HG02610 (cell line): Measurements from ENCODE around the gene TET1.
"Not testable (repeated sequence)": the region's sequence is repeated elsewhere in the genome, so short reads cannot be mapped to it uniquely, and the experiment has no call there.

Experiments
- ATAC-seq: cut with Tn5 transposase; IDR thresholded peaks from one replicate; pipeline ENCODE4 v1.9.1; 2021; ENCODE audit warnings: mild to moderate bottlenecking, moderate library complexity; ENCODE audit not compliant: unreplicated experiment

The TET1 gene

DNA sequence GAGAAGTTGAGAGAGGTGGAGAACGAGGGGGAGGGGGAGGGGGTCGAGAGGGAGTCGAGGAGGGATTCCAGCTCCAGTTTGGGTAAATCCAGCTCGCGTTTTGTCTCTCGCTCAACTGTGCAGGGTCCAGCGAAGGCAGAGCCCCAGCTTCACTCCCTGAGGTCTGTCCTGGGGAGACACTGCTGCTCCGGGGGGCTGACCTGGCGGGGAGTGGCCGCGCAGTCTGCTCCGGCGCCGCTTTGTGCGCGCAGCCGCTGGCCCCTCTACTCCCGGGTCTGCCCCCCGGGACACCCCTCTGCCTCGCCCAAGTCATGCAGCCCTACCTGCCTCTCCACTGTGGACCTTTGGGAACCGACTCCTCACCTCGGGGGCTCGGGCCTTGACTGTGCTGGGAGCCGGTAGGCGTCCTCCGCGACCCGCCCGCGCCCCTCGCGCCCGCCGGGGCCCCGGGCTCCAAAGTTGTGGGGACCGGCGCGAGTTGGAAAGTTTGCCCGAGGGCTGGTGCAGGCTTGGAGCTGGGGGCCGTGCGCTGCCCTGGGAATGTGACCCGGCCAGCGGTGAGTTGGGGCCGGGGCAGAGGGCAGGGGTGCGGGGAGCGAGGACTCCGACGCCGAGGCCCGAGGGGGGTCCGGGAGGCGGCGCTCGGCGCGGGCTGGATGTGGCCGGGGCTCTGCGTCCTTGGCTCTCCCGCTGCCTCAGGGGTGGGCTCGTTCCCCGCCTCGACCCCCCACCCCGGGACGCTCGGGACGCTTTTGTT lies at the start of gene TET1:
Gene TET1, plus strand, starts transcription at position 152 of the 757 bp plus-strand sequence. CDS start 12,002 bp downstream, outside the sequence.
- no peak for ATAC-seq

DNA sequence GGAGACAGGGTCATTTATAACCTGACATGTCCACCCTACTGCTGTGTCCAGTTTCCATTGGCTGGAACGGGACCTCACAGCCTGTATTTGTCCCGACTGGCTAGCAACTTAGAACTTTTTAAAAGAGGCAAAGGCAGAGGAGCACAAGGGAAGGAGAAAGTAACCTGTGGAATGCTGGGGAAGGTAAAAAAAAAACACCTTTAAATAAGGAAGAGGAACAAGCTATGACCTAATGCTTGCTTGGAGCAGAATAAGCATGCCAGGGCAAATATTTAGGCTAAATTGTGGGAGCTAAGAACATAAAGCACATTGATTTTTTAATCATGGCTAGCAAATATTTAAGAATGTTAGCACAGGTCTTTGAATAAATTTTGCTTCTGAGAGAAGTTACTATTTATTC lies 43.9 kb upstream of the TET1 start:
- ATAC-seq: not testable (repeated sequence)

DNA sequence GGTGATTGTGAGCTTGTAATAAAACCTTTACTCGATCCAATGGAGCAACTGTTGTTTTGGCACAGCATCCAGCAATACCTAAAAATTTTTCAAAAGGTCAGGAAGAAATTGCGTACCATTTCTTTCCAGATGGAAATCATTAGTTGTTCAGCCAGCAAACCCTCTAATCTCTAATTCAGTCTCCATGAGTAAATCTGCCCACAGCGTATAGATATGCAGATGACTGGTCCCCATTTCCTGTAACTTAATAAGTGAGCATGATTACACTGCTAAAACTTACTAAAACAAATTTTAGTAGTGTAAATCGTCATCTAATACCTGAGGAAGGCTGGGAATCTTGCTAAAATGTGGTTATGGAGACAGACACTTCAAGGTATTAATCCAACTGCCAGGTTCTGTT lies 43.4 kb upstream of the TET1 start:
- ATAC-seq: no peak

DNA sequence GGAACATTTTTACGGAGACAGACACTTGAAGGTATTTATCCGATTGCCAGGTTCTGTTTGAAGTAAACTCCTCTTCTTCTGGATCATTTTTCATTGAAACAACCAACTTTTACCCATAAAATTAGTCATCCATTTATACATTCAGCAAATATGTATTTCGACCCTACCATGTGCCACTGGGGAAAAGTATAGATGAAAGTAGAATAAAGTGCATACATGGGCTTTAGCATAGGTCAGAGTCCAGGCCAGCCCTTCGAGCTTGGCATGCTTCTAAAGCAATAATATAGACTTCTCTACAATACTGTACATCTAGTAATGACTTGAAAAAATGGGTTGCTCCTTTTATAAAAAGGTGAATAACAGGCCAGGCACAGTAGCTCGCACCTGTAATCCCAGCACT lies 42.9 kb upstream of the TET1 start:
- ATAC-seq: no peak

DNA sequence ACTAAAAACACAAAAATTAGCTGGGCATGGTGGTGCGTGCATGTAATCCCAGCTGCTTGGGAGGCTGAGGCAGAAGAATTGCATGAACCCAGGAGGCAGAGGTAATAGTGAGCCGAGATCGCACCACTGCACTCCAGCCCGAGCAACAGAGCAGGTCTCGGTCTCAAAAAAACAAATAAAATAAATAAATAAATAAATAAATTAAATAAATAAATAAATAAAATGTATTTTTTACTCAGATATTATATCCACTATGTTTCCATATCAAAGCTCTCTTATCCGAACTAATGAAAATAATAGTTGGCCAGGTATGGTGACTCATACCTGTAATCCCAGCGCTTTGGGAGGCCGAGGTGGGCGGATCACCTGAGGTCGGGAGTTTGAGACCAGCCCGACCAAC lies 41.5 kb upstream of the TET1 start:
- not testable (repeated sequence) for ATAC-seq

DNA sequence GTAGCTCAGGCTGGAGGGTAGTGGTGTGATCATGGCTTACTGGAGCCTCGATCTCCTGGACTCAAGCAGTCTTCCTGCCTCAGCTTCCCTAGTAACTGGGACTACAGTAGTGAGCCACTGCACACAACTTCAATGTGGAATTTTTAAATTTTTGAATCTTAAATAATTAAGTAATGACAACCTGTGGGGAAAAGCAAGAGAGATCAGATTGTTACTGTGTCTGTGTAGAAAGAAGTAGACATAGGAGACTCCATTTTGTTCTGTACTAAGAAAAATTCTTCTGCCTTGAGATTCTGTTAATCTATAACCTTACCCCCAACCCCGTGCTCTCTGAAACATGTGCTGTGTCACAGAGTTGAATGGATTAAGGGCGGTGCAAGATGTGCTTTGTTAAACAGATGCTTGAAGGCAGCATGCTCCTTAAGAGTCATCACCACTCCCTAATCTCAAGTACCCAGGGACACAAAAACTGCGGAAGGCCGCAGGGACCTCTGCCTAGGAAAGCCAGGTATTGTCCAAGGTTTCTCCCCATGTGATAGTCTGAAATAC lies 34.6 kb upstream of the TET1 start:
- not testable (repeated sequence) for ATAC-seq

DNA sequence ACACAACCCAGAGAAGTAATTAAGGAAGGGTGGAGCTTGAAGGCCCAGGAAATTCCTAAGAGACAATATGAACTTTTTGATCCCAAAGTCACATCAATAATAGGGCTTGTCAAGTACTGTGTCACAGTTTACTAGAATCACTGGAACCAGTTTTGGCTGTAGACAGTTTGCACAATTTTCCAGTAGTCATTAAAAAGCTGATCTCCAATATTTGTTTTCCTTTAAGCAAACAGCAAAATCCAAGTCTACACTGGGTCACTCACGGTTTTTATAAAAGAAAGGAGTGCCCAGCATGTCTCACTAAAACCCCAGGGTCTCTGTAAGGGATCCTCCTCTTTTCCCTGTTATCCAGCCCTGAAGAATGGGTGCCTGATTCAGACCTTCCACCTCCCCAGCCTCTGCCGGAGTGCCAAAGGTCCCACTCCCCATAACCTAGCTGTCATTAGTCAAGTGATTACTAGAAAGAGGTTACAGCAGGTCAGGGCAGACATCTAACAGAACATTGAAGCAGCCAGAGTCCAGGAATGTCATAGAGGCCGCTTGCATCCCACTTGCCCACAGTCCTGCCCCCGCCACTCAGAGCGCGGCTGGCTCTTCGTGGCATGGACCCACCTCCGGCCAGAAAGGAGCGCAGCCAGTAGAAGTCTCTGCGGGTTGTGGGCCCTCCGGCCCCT lies 33.4 kb upstream of the TET1 start:
- peak; percentile 52 for ATAC-seq

DNA sequence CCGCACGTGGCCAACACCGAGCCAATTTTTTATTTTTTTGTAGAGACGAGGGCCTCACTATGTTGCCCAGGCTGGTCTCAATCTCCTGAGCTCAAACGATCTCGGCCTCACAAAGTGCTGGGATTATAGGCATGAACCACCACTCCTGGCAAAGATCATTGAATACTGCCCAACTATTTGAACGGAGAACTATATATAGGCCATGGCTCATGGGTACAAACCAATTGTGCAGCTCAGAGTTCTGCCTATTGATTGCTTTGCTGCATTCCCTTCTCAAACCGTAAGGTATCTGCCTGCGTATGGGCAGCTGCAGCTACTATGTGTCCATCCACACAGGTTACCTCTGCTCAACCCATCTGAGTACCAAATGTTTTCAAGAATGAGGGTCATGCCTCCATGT lies 23.2 kb upstream of the TET1 start:
- ATAC-seq: no peak

DNA sequence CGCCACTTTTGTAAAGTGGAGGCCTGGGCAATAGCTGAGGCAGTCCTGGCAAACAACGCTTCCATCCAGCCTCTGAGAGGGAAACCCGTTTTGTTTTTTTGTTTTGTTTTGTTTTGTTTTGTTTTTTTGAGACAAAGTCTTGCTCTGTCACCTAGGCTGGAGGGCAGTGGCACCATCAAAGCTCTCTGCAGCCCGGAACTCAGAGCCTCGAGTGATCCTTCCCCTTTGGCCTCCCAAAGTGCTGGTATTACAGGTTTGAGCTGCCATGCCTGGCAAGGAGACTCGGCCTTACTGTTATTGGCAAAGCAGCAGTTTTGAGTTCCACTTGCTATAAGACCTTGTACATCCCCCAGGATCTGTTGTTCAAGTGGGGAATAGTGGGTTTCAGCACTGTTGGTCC lies 22.3 kb upstream of the TET1 start:
- no peak for ATAC-seq

DNA sequence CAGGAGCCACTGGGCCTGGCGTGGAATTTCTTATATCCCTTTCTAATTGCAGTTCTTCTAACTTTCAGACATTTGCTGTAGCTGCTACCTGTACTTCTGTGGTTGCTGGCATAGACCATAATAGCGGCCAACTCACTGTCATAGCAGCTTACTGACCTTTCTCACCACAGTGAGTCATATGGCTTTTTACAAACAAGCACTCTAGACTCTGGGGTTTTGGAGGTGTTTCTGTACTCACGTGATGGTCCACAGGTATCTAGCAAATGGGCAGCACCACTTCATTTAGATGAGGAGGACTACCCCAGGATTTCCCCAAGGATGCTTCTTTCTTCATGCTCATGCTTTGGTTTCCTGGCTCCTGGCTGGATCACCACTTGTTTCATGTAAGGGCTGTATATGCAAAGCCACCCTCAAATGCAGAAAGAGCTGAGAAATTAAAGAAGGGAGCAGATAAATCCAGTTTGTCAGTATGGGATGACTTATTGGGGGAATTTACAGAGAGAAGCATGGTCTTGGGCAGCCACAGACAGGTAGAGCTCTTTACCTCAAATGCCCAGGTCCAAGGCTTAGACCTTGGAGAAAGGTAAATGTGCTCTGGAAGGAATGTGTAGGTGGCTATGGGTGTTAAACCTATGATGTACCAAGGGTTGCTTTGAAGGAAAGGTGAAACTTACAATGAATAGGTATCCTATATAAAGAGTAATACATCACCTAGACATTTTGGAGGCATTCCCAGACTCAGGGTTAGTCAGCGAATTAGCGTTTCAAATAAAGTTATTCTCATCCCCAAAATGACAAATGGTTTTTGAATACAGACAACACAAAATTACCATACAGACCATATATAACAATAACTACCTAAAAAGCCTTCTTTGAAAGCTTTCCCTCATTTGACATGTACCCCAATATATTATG lies 16.9 kb upstream of the TET1 start:
- ATAC-seq: peak; percentile 89

DNA sequence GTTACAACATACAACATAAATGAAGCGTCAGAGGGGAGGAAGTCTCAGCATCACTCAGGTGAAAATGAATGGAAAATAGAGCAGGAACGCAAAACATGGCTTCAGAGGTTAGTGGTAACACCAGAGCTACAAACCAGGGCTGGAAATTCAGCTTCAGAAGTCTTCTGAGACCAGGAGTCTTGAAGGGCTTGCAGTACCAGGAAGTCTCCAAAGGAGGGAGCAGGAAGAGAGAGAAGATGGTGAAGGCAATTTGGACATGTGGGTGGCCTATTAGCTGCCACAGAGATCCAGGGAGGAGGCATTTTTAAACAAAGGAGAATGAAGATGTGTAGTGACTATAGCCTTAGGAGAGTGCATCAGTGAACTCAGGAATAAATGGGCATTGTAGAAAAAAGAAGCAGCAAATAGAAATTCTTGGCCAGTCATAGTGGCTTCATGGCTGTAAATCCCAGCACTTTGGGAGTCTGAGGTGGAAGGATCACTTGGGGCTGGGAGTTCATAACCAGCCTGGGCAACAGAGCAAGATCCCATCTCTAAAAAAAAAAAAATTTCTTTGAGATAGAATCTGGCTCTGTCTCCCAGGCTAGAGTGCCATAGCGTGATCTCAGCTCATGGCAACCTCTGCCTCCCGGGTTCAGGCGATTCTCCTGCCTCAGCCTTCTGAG lies 9.3 kb upstream of the TET1 start:
- ATAC-seq: no peak

DNA sequence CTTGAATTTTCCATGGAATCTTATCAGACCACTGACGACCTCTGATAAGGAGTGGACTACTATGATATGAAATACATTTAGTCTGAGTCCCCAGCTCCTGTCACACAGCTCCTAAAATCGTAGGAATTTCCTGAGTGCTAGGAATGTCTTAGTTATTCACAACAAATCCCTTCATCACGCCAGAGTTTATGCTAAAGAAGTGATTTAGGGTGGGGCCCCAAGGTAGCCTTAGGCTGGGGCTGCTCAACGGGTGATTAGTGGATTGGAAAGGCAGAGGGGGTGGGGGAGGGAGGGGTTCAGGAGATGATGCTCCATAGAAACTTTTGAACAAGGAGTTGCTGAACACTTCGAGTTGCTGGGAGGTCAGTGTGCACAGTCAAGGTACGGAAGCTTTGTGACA lies 7.0 kb upstream of the TET1 start:
- ATAC-seq: no peak

DNA sequence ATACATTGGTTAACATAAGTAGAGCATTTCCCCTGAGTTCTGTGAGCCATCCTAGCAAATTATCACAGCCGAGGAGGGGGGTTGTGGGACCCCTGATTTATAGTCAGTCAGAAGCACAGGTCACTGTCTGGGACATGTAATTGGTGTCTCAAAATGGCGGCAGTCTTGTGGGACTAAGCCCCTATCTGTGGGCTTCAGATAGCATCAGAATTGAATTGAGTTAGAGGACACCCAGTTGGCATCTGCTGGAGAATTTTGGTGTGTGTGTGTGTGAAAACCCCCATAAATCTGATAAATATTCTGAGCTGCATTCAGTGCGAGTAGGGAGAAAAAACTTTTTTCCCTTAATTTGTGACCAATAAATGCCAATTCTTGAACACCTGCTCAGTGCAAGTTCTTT lies 6.5 kb upstream of the TET1 start:
- ATAC-seq: no peak

DNA sequence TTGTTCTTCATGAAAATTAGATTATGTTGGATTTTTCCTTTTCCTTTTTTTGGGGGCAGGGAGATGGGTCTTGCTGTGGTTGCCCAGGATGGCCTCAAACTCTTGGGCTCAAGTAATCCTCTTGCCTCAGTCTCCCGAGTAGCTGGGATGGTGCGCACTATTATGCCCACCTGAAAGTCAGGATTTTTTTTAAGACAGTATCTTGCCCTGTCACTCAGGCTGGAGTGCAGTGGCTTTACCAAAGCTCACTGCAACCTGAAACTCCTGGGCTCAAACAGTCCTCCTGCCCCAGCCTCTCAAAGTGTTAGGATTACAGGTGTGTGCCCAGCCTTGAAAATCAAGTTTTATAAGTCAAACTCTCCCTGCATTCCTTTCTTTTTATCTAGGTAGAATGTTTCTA lies 1.7 kb upstream of the TET1 start:
- ATAC-seq: no peak

DNA sequence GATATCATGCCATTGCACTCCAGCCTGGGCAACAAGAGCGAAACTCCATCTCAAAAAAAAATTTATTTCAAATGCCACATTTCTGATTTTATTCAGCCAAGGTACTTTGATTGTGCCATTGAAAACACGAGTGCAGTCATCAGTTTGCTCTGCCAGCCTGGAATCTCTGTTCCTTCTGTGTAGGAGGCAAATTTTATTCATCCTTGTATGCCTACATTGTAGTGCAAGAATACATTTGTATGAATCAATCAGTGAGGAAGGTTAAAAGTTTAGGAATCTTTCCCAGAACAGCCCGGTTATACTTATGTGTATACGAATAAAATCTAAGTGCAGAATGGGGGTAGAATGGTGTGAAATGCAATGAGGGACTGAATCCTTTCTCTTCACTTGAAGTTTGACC lies 886 bp upstream of the TET1 start:
- no peak for ATAC-seq

DNA sequence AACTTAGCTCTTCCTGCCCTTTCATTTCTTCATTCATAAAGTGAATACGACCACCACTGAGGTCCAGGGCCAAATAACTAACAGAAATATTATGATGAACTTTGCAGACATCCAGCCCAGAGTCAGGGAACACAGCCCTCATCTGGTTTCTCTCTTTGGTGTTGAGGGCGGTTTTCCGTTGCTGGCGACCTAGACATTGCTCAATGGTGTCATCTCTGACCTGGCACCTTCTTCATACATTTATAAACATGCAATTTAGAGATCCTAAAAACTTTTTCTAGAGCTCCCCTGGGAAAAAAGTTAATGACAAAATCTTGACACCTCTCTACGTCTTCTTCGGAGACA lies 324 bp upstream of the TET1 start:
- no peak for ATAC-seq

DNA sequence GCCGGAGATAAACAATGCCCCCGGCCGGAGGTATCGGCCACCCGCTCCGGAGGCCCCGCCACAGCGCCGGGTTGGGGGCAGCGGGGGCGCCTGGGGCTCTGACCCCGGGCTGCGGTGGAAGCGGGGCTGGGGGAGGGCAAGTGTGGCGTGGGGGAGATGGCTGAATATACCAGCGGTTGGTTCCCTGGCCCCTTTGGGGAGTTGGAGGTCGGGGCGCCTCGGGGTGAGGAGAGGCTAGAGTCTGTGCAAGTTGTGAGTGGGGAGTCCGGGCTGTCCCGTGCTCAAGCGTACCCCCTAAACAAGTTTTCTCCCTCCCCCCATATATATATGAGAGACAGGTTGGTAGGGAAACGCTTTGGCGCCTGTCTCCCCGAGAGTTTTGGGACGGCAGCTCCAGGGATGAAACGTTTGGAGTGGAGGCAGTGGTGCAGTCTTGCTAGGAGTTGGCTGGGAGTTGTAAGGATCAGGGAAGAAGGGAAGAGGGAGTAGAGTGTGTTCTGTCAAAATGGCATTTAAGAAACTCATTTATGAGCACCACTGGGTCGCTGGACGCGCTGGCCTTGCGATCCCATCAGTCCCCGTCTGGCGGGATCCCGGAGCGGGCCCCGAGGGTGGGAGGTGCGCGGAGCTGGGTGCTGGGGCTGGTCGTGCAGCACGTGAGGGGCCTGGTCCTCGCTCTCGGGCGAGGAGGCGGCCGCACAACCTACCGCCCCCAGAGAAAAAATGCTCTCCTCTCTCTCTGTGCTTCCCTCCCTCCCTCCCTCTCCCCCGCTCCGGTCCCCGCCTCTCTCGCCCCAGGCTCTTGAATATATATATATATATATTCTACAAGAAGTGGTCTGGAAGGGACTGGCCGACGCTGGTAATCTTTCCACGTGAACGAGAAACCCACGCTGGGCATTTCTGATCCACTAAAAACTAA lies 1.1 kb downstream of the TET1 start:
- no peak for ATAC-seq

DNA sequence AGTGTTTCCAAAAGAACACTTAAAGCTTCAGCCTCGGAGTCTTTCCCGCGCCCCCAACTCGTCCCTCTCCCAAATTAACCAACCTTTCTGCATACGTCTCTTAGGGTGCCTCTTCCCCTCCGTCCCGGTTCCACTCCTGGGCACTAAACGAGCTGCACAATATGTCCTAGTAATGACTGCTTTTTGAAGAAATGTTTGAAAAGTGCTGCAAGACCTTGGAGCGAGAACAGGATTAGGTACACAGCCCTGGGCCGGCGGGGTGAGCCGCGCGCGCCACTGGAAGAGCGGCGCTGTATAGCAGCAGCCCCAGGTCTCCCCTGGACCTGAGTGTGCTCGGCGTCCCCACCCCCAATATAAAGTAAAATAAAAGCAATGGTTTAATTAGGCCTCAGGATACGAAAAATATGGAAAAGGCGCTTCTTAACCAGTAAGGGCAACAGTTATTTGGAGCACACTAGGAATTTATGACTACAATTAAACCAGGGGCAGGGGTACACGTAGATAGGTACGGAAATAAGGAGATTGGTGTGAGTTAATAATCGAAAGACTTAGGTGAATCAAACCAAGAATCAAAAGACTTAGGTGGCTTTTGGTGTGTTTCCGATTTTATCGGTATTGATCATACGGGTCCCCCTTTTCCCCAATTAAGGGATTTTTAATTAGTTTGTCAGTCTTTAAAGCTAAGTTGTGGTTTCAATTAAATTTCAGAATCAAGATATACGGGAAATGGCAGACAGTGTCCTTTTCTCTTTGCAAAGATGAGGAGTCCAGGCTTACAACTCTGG lies 1.9 kb downstream of the TET1 start:
- no peak for ATAC-seq
